ENCODE measurements around the gene OR4P4. TPM values are rescaled to one million over a fixed set of nuclear protein-coding genes. Genes with fewer than 3 reads are reported as not detected.

The OR4P4 gene
- not detected for total RNA-seq

DNA sequence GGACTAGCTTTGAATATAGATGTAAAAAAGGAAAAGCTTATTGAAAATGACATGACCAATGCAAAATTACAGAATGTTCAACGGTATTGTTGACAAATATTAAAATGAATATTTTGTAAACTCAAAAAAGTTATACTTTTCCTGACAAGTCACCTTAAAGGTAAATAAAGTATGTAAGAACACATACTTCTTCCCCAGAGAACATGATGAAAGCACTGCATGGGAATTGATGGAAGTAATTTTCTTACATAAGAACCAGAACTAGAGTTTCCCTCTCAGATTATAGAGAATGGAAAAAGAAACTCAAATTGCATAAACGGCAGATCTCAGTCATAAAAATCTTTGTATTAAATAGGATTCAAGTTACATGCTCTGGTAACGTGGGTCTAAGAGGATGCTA, at the start of gene OR4P4:
TSS of gene OR4P4 (plus strand) at position 301 of the 400 bp plus-strand sequence.

GRCh38 chr11:55607545-55607944, 27.4 kb upstream of the OR4P4 start, which contains the start of gene OR4C11:
TSS of gene OR4C11 (minus strand) at chr11:55607645. CDS start at chr11:55604373, 3,272 bp downstream.

DNA sequence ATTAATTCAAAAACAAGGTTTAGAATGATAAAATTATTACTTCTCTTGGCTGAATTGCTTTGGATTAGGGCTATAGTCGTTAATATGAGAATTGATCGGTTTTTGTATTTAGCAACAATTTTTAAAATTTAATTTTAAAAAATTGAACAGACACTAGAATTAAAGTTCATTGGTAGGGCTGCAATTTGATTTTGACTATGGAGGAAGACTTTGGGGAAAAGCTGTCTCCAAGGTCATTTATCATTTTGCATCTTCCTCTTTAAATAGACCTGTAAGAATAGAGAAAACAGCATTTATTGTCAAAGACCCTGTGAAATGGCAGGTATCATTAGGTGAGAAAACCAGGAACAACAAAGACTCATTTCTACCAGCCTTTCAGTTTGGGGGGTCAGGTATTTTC, 13.1 kb downstream of the OR4P4 start, which contains the start of gene OR4S2:
TSS of gene OR4S2 (plus strand) at position 301 of the 400 bp plus-strand sequence. CDS start 2,577 bp downstream, outside the sequence.

GRCh38 chr11:55661901-55662300, 27.0 kb downstream of the OR4P4 start, which contains the start of gene OR4C6:
TSS of gene OR4C6 (plus strand) at chr11:55662201. CDS start at chr11:55665167, 2,966 bp downstream.

Other genes with a start within 250 kb of the OR4P4 start
- not detected for gene OR4C15, start 80.6 kb upstream of the OR4P4 start, total RNA-seq
- gene OR4C16, start 63.0 kb upstream of the OR4P4 start, total RNA-seq, result not detected
- gene OR4C11, start 27.5 kb upstream of the OR4P4 start, total RNA-seq, result not detected
- not detected for gene OR4S2, start 13.2 kb downstream of the OR4P4 start, total RNA-seq
- not detected for gene OR4C6, start 27.1 kb downstream of the OR4P4 start, total RNA-seq
- not detected for gene OR5D13, start 138.3 kb downstream of the OR4P4 start, total RNA-seq
- gene OR5D14, start 160.4 kb downstream of the OR4P4 start, total RNA-seq, result not detected
- gene OR5L1, start 176.3 kb downstream of the OR4P4 start, total RNA-seq, result not detected
- not detected for gene OR5D18, start 184.5 kb downstream of the OR4P4 start, total RNA-seq
- gene OR5L2, start 192.1 kb downstream of the OR4P4 start, total RNA-seq, result not detected
- not detected for gene OR5D16, start 203.6 kb downstream of the OR4P4 start, total RNA-seq
- gene TRIM51, start 248.2 kb downstream of the OR4P4 start, total RNA-seq, result not detected

All from diencephalon (tissue), 1 donor.